Measurements from ENCODE around the gene PGF. TPM values are rescaled to one million over a fixed set of nuclear protein-coding genes. Genes with fewer than 3 reads are reported as not detected.

Gene PGF
- total RNA-seq, 1 experiment from 2014 or later, result 6.4 TPM

DNA sequence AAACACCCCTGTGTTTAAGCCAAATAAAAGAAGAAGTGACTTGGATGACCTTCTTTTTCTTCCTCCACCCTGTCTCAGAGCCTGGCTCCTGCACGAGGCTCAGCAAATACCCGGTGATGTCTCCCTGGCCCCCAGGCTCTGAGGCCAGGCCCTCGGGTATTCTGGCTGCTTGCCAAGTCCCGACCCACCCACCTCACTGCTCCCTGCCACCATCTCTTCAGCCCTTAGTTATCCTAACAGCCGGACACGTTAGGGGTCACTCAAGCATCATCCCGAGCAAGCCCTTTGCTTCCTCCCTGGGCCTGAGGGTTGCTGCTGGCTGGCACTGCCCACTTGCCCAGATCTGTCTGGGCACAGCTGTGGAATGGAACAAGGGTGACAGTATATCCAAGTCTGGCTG, 39.6 kb downstream of the PGF start (continued):
- TF ChIP-seq, protein P1, sequence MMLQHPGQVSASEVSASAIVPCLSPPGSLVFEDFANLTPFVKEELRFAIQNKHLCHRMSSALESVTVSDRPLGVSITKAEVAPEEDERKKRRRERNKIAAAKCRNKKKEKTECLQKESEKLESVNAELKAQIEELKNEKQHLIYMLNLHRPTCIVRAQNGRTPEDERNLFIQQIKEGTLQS (IDR thresholded peaks at IDR 0.05), result no peak

DNA sequence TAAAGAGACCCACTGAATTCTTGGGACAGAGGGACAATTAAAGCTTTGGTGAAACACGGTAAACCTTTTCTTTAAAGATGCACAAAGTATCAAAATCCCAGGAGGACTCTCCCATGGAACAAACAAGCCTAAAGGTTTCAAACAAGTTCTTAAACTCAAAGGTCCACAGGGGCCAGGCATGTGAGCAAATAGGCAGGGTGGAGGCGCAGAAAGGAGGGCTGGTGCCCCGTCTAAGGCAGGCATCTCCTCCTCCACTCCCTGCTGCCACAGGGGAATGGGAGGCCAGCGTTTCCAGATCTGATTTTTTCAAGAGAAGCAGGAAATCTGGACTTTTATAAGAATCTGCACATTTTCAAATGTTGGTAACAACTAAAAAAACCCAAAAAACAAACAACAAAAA, 40.0 kb downstream of the PGF start:
- ChIA-PET CTCF (no interaction called here), RAD21 (ENCODE audit: low non-redundant PET in 1 of 2, low total read pairs in 2 of 2, uncharacterized antibody in 2 of 2, unreplicated experiment in 2 of 2) (no interaction called here), POLR2A (no interaction called here)
- Histone ChIP-seq H3K27me3 (ENCODE audit: insufficient read depth, low read length) (no peaks in the 10 kb centered on the region), H4K20me1 (ENCODE audit: insufficient read depth) (no peaks in the 10 kb centered on the region), H3K9ac (ENCODE audit: low read length) (no peak overlapping the region), H3K9me2 (ENCODE audit: insufficient read depth) (no peaks in the 10 kb centered on the region), H3K9me3 (ENCODE audit: control insufficient read depth in 1 of 2, insufficient read depth in 1 of 2, low read depth in 1 of 2, low read length in 2 of 2) (no peaks in the 10 kb centered on the region), H3K36me3 (ENCODE audit: control insufficient read depth in 1 of 2, insufficient read depth in 2 of 2, low read length in 2 of 2) (no peaks in the 10 kb centered on the region), H3K4me3 (replicated peaks in 1 of 2; ENCODE audit: low read depth in 1 of 2, low read length in 2 of 2) (no peak overlapping the region), H3K4me1 (ENCODE audit: control insufficient read depth in 1 of 2, insufficient read depth in 2 of 2, low read length in 2 of 2) (peaks cover 10 to 18% of the 10 kb centered on the region in 2 experiments; a peak in 3 of 4 replicates), H3K27ac (ENCODE audit: low read depth, low read length) (no peak overlapping the region), H3K79me2 (ENCODE audit: insufficient read depth, low read length) (no peaks in the 10 kb centered on the region), H3K4me2 (ENCODE audit: low read length) (no peak overlapping the region), H2AFZ (ENCODE audit: low read depth, low read length, poor library complexity, severe bottlenecking) (no peak overlapping the region)
- BruUV-seq (replicated peaks), result no TSS peak
- intact Hi-C loops (cut with micrococcal nuclease), result no loop called here
- DNase-seq (ENCODE audit: low read depth, low spot score) (no peak), ATAC-seq (no peak)
- TF ChIP-seq, protein P2, sequence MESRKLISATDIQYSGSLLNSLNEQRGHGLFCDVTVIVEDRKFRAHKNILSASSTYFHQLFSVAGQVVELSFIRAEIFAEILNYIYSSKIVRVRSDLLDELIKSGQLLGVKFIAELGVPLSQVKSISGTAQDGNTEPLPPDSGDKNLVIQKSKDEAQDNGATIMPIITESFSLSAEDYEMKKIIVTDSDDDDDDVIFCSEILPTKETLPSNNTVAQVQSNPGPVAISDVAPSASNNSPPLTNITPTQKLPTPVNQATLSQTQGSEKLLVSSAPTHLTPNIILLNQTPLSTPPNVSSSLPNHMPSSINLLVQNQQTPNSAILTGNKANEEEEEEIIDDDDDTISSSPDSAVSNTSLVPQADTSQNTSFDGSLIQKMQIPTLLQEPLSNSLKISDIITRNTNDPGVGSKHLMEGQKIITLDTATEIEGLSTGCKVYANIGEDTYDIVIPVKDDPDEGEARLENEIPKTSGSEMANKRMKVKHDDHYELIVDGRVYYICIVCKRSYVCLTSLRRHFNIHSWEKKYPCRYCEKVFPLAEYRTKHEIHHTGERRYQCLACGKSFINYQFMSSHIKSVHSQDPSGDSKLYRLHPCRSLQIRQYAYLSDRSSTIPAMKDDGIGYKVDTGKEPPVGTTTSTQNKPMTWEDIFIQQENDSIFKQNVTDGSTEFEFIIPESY (IDR thresholded peaks at IDR 0.05; ENCODE audit: extremely low read depth, insufficient replicate concordance, low read length), result no peak
- TF ChIP-seq, protein P1 (IDR thresholded peaks at IDR 0.05), result no peak
- TF ChIP-seq CEBPB (IDR thresholded peaks at IDR 0.05; ENCODE audit: low read depth), result no peak
- no peak for TF ChIP-seq POLR2A (IDR thresholded peaks at IDR 0.05; ENCODE audit: borderline replicate concordance, extremely low read depth, insufficient read depth, insufficient read length)
- TF ChIP-seq ZFX (IDR thresholded peaks at IDR 0.05), result no peak
- TF ChIP-seq JUND (IDR thresholded peaks at IDR 0.05), result no peak
- no peak for TF ChIP-seq CTCF (IDR thresholded peaks at IDR 0.05 in 2 of 3, conservative IDR thresholded peaks at IDR 0.05 in 1 of 3; ENCODE audit: borderline replicate concordance in 1 of 3, insufficient read depth in 1 of 3, low read depth in 2 of 3, low read length in 2 of 3)
- no peak for TF ChIP-seq EZH2 (IDR thresholded peaks at IDR 0.05)
